Smooth muscle cell of the umbilical artery (primary cell): ENCODE data around the gene CAPN10. TPM values are rescaled to one million over a fixed set of nuclear protein-coding genes. Genes with fewer than 3 reads are reported as not detected.

Source experiments
- total RNA-seq: library from RNA; depleted of rRNA; stranded (reverse); fragments of >200 nt; gene quantifications from 2 replicates; pipeline ENCODE4 v1.2.3, GENCODE V29; 2014

The CAPN10 gene, protein sequence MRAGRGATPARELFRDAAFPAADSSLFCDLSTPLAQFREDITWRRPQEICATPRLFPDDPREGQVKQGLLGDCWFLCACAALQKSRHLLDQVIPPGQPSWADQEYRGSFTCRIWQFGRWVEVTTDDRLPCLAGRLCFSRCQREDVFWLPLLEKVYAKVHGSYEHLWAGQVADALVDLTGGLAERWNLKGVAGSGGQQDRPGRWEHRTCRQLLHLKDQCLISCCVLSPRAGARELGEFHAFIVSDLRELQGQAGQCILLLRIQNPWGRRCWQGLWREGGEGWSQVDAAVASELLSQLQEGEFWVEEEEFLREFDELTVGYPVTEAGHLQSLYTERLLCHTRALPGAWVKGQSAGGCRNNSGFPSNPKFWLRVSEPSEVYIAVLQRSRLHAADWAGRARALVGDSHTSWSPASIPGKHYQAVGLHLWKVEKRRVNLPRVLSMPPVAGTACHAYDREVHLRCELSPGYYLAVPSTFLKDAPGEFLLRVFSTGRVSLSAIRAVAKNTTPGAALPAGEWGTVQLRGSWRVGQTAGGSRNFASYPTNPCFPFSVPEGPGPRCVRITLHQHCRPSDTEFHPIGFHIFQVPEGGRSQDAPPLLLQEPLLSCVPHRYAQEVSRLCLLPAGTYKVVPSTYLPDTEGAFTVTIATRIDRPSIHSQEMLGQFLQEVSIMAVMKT
- total RNA-seq, result 25.8 and 29.3 TPM in 2 replicates

GRCh38 chr2:240586198-240586918, at the start of gene CAPN10:
TSS of gene CAPN10 (plus strand) at chr2:240586734. CDS start at chr2:240586912, 178 bp downstream.

GRCh38 chr2:240557808-240558207, 28.7 kb upstream of the CAPN10 start, which contains the start of gene ANKMY1:
TSS of gene ANKMY1 (minus strand) at chr2:240557988. CDS start at chr2:240557335, 653 bp downstream.

DNA sequence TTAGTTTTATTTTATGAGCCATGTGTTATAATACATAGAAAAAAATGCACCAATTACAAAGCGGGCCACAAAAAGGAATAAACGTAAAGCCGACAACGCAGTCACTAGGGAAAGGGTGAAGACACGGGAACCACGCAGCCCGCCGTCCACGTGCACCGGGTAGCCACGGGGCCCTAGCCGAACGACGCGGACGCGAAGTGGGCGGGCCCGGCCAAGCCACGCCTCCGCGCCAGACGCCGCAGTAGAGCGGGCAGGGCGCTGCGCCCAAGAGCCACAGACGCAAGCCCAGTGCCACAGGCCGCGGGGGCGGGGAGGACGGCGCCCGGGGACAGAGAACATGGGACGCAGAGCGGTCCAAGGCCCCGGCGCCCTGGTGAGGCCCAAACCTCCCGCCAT, 26.5 kb upstream of the CAPN10 start, which contains the start of gene DUSP28:
DUSP28 (plus strand) TSS at position 274 of the 396 bp plus-strand sequence. CDS start 328 bp downstream, outside the sequence.

DNA sequence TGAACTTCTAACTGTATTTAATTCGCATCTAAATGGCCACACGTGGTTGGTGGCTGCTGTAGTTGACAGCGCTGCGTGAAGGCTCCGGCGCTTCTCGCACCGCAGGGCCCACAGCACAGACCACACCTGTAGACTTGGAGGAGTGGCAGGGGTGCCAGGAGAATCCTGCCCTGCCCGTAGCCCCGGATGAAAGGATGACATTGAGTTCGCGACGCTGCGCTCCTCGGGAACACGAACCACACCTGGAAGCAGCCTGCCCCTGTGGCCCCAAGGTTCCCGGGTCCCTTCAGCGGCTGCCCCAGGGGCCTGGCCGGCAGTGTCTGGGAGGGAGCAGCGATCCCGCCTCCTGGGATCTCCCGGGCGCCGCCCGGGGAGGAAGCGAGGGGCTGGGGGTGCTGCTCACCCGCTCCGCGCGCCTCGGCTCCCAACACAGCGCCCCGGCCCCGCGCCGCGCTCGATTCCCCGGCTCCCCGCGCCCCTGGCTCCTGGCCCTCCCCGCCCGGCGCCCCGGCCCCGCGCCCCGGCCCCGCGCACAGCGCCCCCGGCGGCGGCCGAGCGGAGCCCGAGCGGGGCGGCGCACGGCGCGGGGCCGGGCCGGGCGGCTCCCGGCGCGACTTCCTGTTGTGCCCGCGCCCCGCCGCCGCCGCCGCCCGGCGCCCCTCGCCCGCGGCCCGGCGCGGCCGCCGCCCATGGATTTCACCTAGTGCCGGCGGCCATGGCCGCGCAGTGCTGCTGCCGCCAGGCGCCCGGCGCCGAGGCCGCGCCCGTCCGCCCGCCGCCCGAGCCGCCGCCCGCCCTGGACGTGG, 18.5 kb upstream of the CAPN10 start, which contains the start of gene RNPEPL1:
RNPEPL1 (plus strand) TSS at position 613 of the 806 bp plus-strand sequence; CDS start at position 716, 103 bp downstream.

DNA sequence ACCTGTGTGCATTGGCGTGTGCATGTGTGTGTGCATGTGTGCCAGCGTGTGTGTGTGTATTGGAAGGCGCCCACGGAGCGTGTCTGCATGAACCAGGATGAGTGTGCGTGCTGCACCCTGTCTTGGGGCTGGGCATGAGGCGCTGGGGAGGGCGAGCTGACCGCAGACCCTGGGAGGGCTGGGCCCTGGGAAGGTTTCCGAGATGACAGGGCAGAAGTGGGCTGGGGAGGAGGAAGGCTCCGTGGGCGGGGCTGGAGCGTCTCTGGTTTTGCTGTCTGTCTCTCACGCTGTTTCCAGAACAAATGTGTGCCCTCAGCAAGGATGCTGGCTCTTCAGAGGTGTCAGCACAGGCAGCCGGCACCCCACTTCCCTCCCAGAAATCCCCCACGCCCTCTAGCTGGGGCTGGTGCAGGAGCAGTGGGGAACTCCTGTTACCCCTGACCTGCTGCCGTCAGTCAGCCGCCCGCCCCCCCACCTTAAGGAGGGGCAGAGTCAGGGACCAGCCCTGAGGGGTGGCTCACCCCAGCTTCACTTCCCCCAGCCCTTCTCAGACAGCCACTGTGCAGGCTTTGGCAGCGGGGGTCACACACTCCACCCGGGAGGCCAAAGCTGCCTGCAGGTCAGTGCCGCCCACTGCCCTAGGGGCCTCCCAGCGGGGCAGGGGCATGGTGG, 38.6 kb downstream of the CAPN10 start, which contains the start of gene GPR35:
GPR35 (plus strand) TSS at position 531 of the 672 bp plus-strand sequence. CDS start 4,473 bp downstream, outside the sequence.

Other genes starting within 250 kb of the CAPN10 start
- 102 and 232 TPM in 2 replicates for gene GPC1, start 151.1 kb upstream of the CAPN10 start, total RNA-seq
- gene ANKMY1, start 28.7 kb upstream of the CAPN10 start, total RNA-seq, result 4.2 and 11.5 TPM in 2 replicates
- 2.3 and 2.7 TPM in 2 replicates for gene DUSP28, start 26.4 kb upstream of the CAPN10 start, total RNA-seq
- 11.0 and 48.7 TPM in 2 replicates for gene RNPEPL1, start 18.2 kb upstream of the CAPN10 start, total RNA-seq
- 0.30 and 1.3 TPM in 2 replicates for gene GPR35, start 38.7 kb downstream of the CAPN10 start, total RNA-seq
- not detected in 2 replicates for gene AQP12B, start 96.2 kb downstream of the CAPN10 start, total RNA-seq
- not detected in 2 replicates for gene AQP12A, start 105.1 kb downstream of the CAPN10 start, total RNA-seq
- under 0.01 and 0.14 TPM in 2 replicates for gene KIF1A, start 233.5 kb downstream of the CAPN10 start, total RNA-seq